ENCODE results near the gene APPL2. TPM values are rescaled to one million over a fixed set of nuclear protein-coding genes. Genes with fewer than 3 reads are reported as not detected.

APPL2 gene
- total RNA-seq, 1 donor from 2014 or later = 37.5 TPM

GRCh38 chr12:105200385-105200784 lies 35.6 kb downstream of the APPL2 start:
- no peak overlapping the region for H3K4me3 ChIP-seq
- H3K27ac ChIP-seq = no peak overlapping the region
- peaks cover 3% of the 10 kb centered on the region for H3K27me3 Mint-ChIP-seq (ENCODE audit: insufficient read depth, low read depth)
- no peak overlapping the region for H2AFZ ChIP-seq (replicated peaks)
- H4K20me1 ChIP-seq (ENCODE audit: low read depth) = no peaks in the 10 kb centered on the region
- no peaks in the 10 kb centered on the region for H3F3A ChIP-seq (ENCODE audit: low read depth)
- no peaks in the 10 kb centered on the region for H3K79me2 ChIP-seq (ENCODE audit: low read depth)
- H3K4me1 ChIP-seq = no peaks in the 10 kb centered on the region
- no peak overlapping the region for H3K4me3 Mint-ChIP-seq
- no peaks in the 10 kb centered on the region for H3K4me1 Mint-ChIP-seq
- no peak for TF ChIP-seq EZH2 (IDR thresholded peaks at IDR 0.05)
- TF ChIP-seq CTCF (IDR thresholded peaks at IDR 0.05) = no peak
- TF ChIP-seq EZH2phosphoT487 (IDR thresholded peaks at IDR 0.05) = no peak
- H3K36me3 Mint-ChIP-seq = peaks cover 24% of the 10 kb centered on the region
- DNase-seq (ENCODE audit: low spot score) = no peak
- H3K9me3 ChIP-seq (ENCODE audit: low read depth) = no peaks in the 10 kb centered on the region
- no peaks in the 10 kb centered on the region for H3K36me3 ChIP-seq
- H3K27me3 ChIP-seq = no peaks in the 10 kb centered on the region
- H3K4me2 ChIP-seq = no peak overlapping the region
- no peak overlapping the region for H3K9ac ChIP-seq
- no peaks in the 10 kb centered on the region for H3K9me3 Mint-ChIP-seq
- H3K27ac Mint-ChIP-seq = no peak overlapping the region

- DNase-seq (ENCODE audit: low spot score) = no peak
- Histone ChIP-seq H3K36me3 (no peaks in the 10 kb centered on the region), H3K27ac (no peak overlapping the region), H3K79me2 (ENCODE audit: low read depth) (no peaks in the 10 kb centered on the region), H3K27me3 (no peaks in the 10 kb centered on the region), H3K4me3 (no peak overlapping the region), H4K20me1 (ENCODE audit: low read depth) (no peaks in the 10 kb centered on the region), H3K4me1 (no peaks in the 10 kb centered on the region), H3F3A (ENCODE audit: low read depth) (no peaks in the 10 kb centered on the region), H2AFZ (replicated peaks) (no peak overlapping the region), H3K4me2 (no peak overlapping the region), H3K9me3 (ENCODE audit: low read depth) (no peaks in the 10 kb centered on the region), H3K9ac (no peak overlapping the region)
- Mint-ChIP-seq H3K27me3 (ENCODE audit: insufficient read depth, low read depth) (peaks cover 3% of the 10 kb centered on the region), H3K4me3 (no peak overlapping the region), H3K4me1 (no peaks in the 10 kb centered on the region), H3K27ac (no peak overlapping the region), H3K9me3 (no peaks in the 10 kb centered on the region), H3K36me3 (peaks cover 24% of the 10 kb centered on the region)
- TF ChIP-seq CTCF (IDR thresholded peaks at IDR 0.05) (no peak), EZH2 (IDR thresholded peaks at IDR 0.05) (no peak), EZH2phosphoT487 (IDR thresholded peaks at IDR 0.05) (no peak)
Observed at GRCh38 chr12:105198961-105199360, 37.0 kb downstream of the APPL2 start.

DNA sequence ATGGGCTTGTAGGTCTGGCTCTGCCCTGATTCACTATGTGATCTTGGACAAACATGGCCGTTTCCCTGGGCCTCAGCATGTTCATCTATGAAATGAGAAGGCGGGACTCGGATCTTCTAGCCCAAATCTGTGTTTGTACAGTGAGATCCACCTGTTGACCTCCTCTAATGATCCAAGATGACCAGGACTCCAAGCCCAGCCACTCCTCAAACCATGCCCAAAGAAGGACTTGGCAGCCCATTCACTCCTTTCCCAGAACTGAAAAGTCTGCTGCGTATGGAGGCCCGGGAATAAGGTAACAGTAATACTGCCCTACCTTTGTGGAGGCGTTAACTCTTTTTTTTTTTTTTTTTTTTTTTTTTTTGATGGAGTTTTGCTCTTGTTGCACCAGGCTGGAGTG lies 39.9 kb downstream of the APPL2 start:
- TF ChIP-seq CTCF (IDR thresholded peaks at IDR 0.05) (no peak), EZH2 (IDR thresholded peaks at IDR 0.05) (no peak), EZH2phosphoT487 (IDR thresholded peaks at IDR 0.05) (no peak)
- no peak overlapping the region for H3K4me2 ChIP-seq
- no peaks in the 10 kb centered on the region for H3K79me2 ChIP-seq (ENCODE audit: low read depth)
- no peaks in the 10 kb centered on the region for H3K4me1 ChIP-seq
- Mint-ChIP-seq H3K36me3 (peaks cover 36% of the 10 kb centered on the region), H3K4me1 (no peaks in the 10 kb centered on the region), H3K27me3 (ENCODE audit: insufficient read depth, low read depth) (peaks cover 3% of the 10 kb centered on the region), H3K4me3 (no peak overlapping the region), H3K27ac (no peak overlapping the region), H3K9me3 (no peaks in the 10 kb centered on the region)
- no peaks in the 10 kb centered on the region for H3F3A ChIP-seq (ENCODE audit: low read depth)
- no peaks in the 10 kb centered on the region for H3K36me3 ChIP-seq
- H2AFZ ChIP-seq (replicated peaks) = no peak overlapping the region
- H4K20me1 ChIP-seq (ENCODE audit: low read depth) = no peaks in the 10 kb centered on the region
- no peak for DNase-seq (ENCODE audit: low spot score)
- no peak overlapping the region for H3K27ac ChIP-seq
- H3K9ac ChIP-seq = no peak overlapping the region
- H3K9me3 ChIP-seq (ENCODE audit: low read depth) = no peaks in the 10 kb centered on the region
- H3K27me3 ChIP-seq = no peaks in the 10 kb centered on the region
- H3K4me3 ChIP-seq = no peak overlapping the region

All from neural progenitor cell (in vitro differentiated cells).